Kidney (tissue), 14 donors: Measurements from ENCODE around the gene VWA8. TPM values are rescaled to one million over a fixed set of nuclear protein-coding genes. Genes with fewer than 3 reads are reported as not detected.

Source experiments
- DNase-seq, 5 donors: peaks; one replicate each; pipeline ENCODE4 v3.0.0-alpha.2; 2013 to 2020
- FAIRE-seq: peaks from 2 replicates; lab custom pipeline; 2012; peaks lifted over from hg19 to GRCh38; lab: Jason Lieb, UNC
- H3K27ac ChIP-seq, 2 donors: one replicate each; pipeline ENCODE4 v1.7.0; 2013; ENCODE audit warnings: low read depth in 2 of 2, low read length in 2 of 2, inconsistent platforms in 1 of 2
- H3K27me3 ChIP-seq: one replicate; pipeline ENCODE4 v1.7.1; 2013; ENCODE audit warnings: low read length, inconsistent platforms; ENCODE audit not compliant: control insufficient read depth, insufficient read depth
- H3K36me3 ChIP-seq, 3 donors: one replicate each; pipeline versions ENCODE4 v1.7.0 to v1.7.1; 2013; ENCODE audit warnings: low read length in 3 of 3, control low read depth in 1 of 3, inconsistent platforms in 1 of 3; ENCODE audit not compliant: insufficient read depth in 3 of 3, control insufficient read depth in 2 of 3
- H3K4me1 ChIP-seq, 3 donors: one replicate each; pipeline versions ENCODE4 v1.7.0 to v1.7.1; 2013; ENCODE audit warnings: low read length in 3 of 3, inconsistent platforms in 1 of 3, low read depth in 1 of 3; ENCODE audit not compliant: control insufficient read depth in 2 of 3, insufficient read depth in 2 of 3
- H3K4me3 ChIP-seq, 3 donors: one replicate each; pipeline versions ENCODE4 v1.7.0 to v1.8.1; 2013; ENCODE audit warnings: low read length in 3 of 3, control low read depth in 1 of 3, inconsistent platforms in 1 of 3
- H3K9ac ChIP-seq, 3 donors: one replicate each; pipeline versions ENCODE4 v1.7.0 to v1.7.1; 2013; ENCODE audit warnings: low read length in 3 of 3, control low read depth in 1 of 3, inconsistent platforms in 1 of 3
- H3K9me3 ChIP-seq, 3 donors: one replicate each; pipeline versions ENCODE4 v1.7.0 to v1.7.1; 2013; ENCODE audit warnings: low read length in 3 of 3, control low read depth in 1 of 3, inconsistent platforms in 1 of 3; ENCODE audit not compliant: control insufficient read depth in 2 of 3, insufficient read depth in 1 of 3
- intact Hi-C: fragments of 100-400 bp; cut with DNase I; formaldehyde crosslinking; loops from one replicate; pipeline ENCODE4 v1.11.1; 2022
- polyA plus RNA-seq: library from polyadenylated mRNA; stranded (reverse); fragments of 350-450 nt; fragmentation: Illumina TruSeq; extraction: RNeasy Lipid Tissue Mini Kit (QIAGEN cat#74804); gene quantifications from one replicate; pipeline ENCODE4 v1.2.3, GENCODE V29; 2014; ENCODE audit warnings: low read depth, low replicate concordance; ENCODE audit not compliant: insufficient read depth
- total RNA-seq: library from RNA; stranded (reverse); fragmentation: NEBNext Ultra II Directional; extraction: Animal tissue kit (Norgen Biotek cat#: 25700); gene quantifications from one replicate; pipeline ENCODE4 v1.2.1, GENCODE V29; 2021
- TF ChIP-seq, protein P1 (sequence below): IDR thresholded peaks from 3 replicates; pipeline ENCODE4 v1.5.1; 2012; ENCODE audit warnings: mild to moderate bottlenecking, moderate library complexity, borderline replicate concordance; ENCODE audit not compliant: insufficient read depth; ENCODE audit errors: extremely low read depth
- donor health status: control.
- donor health status: control.
- donor health status: control.
- donor health status: control.
- donor health status: control.
- donor health status: DM: yes; HTN: yes; CAD: no.
- donor health status: Normal renal cell carcinoma (clear cell type).

Gene VWA8
- total and polyA plus RNA-seq, 2 donors from 2014 or later: 6.4 to 21.3 TPM

DNA sequence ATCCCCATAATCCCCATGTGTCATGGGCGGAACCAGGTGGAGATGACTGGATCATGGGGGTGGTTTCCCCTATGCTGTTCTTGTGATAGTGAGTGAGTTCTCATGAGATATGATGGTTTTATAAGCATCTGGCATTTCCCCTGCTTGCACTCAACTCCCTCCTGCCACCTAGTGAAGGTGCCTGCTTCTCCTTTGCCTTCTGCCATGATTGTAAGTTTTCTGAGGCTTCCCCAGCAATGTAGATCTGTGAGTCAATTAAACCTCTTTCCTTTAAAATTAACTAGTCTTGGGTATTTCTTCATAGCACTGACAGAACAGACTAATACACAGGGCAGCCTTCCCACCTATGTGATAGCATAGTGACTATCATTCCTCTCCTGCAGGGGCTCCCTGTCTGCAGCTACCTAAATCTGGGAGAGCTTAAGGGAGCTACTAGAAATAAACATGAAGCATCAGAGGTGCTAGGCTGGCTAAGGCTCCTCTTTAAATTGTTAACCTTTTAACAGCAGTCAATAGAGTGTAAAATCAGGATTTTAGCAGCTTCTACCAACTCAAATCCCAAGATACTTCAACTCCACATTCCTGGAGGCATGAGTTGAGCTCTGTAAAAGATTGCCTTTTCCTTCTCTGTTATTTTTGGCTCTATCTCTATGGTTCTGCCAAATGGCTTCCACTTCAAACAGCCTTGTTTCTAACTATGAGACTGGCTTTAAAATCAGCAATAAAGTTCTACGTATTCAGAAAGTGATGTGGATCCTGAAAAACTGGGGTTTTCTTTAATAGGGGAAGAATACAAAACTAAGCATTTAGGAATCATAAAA, 112.3 kb downstream of the VWA8 start:
- DNase-seq: peak in 2 of 5 donors; percentile 7 to 43
- intact Hi-C loops: no loop called here
- TF ChIP-seq, protein P1, sequence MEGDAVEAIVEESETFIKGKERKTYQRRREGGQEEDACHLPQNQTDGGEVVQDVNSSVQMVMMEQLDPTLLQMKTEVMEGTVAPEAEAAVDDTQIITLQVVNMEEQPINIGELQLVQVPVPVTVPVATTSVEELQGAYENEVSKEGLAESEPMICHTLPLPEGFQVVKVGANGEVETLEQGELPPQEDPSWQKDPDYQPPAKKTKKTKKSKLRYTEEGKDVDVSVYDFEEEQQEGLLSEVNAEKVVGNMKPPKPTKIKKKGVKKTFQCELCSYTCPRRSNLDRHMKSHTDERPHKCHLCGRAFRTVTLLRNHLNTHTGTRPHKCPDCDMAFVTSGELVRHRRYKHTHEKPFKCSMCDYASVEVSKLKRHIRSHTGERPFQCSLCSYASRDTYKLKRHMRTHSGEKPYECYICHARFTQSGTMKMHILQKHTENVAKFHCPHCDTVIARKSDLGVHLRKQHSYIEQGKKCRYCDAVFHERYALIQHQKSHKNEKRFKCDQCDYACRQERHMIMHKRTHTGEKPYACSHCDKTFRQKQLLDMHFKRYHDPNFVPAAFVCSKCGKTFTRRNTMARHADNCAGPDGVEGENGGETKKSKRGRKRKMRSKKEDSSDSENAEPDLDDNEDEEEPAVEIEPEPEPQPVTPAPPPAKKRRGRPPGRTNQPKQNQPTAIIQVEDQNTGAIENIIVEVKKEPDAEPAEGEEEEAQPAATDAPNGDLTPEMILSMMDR: no peak
- no peaks in the 10 kb centered on the region for H3K4me1 ChIP-seq
- no peaks in the 10 kb centered on the region for H3K27me3 ChIP-seq
- H3K9me3 ChIP-seq: no peaks in the 10 kb centered on the region
- no peak for FAIRE-seq
- no peak overlapping the region for H3K9ac ChIP-seq
- no peak overlapping the region for H3K27ac ChIP-seq
- H3K4me3 ChIP-seq: no peak overlapping the region
- no peaks in the 10 kb centered on the region for H3K36me3 ChIP-seq

DNA sequence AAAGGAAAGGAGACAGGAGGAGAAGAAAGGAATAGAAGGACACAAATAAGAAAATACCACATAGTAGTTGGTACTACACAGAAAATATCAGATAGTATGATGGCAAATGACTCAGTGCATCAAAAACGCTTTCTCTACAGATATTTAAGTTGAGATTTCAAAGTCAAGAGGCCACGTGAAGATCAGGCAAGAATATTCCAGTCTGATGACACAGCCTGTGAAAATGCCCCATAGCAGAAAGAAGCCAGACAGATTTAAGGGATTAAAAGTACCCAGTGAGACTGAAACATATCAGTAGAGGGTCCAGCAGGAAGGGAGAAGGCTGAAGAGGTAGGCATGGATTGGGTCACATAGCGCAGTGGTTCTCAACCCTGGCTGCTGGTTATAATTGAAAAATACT, 113.7 kb downstream of the VWA8 start:
- no peak for FAIRE-seq
- Histone ChIP-seq H3K9me3 (no peaks in the 10 kb centered on the region), H3K4me1 (no peaks in the 10 kb centered on the region), H3K27me3 (no peaks in the 10 kb centered on the region), H3K4me3 (no peak overlapping the region), H3K9ac (no peak overlapping the region), H3K36me3 (no peaks in the 10 kb centered on the region), H3K27ac (no peak overlapping the region)
- TF ChIP-seq, protein P1: no peak
- intact Hi-C loops: no loop called here
- DNase-seq: no peak

DNA sequence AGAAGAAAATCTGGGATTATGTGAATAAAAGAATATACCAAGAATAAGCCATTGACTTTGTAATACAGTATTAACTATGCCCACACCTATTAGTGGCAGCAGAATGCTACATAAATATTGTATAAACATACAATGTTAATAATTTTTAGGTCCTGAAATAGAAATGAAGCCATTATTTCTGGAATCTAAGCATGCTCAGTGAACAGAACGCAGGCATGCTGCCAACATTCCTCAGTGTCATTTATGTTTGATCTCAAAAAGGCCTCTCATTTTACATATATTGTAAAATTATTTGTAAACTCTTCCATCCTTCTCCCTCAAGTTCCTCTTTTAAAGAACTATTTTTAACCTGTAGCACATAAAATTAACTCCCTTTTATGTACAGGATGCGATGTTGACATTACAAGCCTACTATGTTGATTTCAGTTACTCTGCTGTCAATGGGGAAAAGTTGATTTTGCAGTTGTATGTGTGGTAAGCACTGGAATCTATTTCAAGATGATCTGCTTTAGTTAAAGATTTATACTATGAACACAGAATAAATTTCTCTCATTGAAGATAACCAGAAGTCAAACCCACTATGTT, 118.8 kb downstream of the VWA8 start:
- FAIRE-seq: no peak
- peak in 4 of 5 donors; percentile 40 to 91 (median 68) for DNase-seq
- no peaks in the 10 kb centered on the region for H3K36me3 ChIP-seq

More for the DNA sequence above, 118.8 kb downstream of the VWA8 start:
- intact Hi-C loops: no loop called here
- Histone ChIP-seq H3K4me1 (peaks cover 0 to 4% (median 0%) of the 10 kb centered on the region in 3 donors), H3K27me3 (no peaks in the 10 kb centered on the region), H3K9me3 (no peaks in the 10 kb centered on the region), H3K27ac (no peak overlapping the region), H3K4me3 (no peak overlapping the region), H3K9ac (no peak overlapping the region)
- TF ChIP-seq, protein P1: no peak
